Inflammatory macrophage treated with lipopolysaccharide for 4 hours (primary cell): ENCODE data around the gene COA8.
"Not testable (repeated sequence)": the region's sequence is repeated elsewhere in the genome, so short reads cannot be mapped to it uniquely, and the experiment has no call there.

Experiments
- DNase-seq: peaks from one replicate; pipeline ENCODE4 v3.0.0-alpha.2; 2020

The COA8 gene

GRCh38 chr14:103562429-103563225 lies at the start of gene COA8, which contains the start of gene BAG5:
COA8 (plus strand) TSS chr14:103562960; CDS start chr14:103563002, 42 bp downstream.
BAG5 (minus strand) TSS chr14:103562657; CDS start chr14:103561164, 1,493 bp downstream.
- peak; percentile 81 for DNase-seq

- no peak for DNase-seq
Measured at GRCh38 chr14:103514596-103515421, 48.0 kb upstream of the COA8 start.

DNA sequence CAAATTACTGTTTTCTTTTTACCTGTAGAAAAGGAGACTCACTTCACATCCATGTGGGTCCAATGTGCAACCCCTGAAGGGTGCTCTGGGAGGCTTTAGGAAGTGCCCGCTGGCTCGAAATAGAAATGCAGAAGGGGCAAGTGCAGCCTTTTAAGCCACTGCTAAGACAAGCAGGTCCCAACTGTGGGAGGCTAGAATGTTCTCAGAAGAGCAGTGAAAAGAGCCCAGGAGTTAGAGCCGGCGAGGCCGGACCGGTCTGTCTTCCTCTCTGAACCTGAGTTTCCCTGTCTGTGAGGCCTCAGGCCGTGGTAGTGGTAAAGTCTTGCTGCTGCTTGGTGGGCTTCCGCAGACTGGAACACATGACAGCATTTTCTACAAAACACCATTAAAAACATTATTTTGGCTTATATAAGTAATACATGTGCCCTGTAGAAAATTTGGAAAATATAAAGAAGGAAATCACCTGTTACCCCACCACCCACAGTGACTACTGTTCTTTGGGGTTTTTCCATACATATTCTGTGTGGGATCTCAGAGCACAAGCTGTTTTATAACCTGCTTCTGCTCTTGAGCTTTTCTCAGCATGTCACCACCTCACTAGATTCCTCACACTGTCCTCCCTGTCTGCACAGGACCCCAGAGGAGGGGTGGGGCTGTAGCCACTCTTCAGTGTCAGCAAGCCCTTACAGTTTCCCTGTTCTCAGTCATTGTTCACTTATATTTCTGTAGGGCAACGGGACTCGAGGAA lies 46.2 kb upstream of the COA8 start:
- no peak for DNase-seq

DNA sequence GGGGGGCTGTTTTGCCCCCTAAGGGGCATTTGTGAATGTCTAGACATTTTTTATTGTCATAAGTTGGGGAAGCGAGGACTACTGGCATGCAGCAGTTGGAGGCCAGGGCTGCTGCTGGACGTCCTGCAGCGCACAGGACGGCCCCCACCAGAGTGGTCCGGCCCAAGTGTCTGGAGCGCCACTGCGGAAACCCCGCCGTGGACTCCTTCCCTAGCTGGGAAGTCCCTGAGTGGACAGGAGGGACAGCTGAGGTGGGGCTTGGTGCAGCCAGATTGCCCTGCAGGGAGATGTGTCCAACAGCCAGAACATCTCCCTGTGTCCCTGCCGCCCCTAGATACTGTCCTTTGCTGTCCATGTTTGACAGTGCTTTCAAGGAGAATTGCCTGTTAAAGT lies 45.6 kb upstream of the COA8 start:
- DNase-seq, result no peak

DNA sequence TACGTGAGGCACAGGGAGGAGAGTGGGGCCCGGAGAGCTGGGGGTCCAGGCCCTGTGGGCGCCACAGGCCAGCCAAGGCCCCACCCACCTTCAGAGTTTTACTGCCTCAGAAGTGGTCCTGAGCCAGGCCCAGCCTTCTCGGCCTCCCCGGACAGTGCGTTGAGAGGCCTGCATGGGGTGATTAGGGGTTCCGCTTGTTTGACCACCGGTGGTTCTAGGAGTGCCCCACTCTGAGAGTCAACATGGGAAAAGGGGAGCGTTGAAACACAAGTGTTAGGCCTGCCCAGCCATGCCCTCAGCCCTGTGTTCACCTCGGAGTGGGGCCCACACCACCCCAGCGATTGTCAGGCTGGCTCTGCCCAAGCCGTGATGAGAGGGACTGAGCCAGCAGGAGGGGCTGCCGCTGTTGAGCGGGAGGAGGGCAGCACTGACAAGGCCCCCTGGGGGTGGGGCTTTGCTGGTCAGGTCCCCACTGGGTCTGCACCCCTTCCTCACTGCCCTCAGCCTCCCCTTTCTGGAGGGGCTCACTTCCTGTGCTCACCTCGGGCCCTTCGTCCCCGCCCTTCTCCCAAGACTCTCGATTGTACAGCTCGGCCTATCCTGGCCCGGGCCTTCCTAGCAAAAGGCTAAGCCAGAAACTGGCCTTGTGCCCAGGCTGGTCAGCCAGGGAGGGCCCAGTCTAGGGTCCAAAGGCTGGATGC lies 44.9 kb upstream of the COA8 start:
- DNase-seq, result no peak

DNA sequence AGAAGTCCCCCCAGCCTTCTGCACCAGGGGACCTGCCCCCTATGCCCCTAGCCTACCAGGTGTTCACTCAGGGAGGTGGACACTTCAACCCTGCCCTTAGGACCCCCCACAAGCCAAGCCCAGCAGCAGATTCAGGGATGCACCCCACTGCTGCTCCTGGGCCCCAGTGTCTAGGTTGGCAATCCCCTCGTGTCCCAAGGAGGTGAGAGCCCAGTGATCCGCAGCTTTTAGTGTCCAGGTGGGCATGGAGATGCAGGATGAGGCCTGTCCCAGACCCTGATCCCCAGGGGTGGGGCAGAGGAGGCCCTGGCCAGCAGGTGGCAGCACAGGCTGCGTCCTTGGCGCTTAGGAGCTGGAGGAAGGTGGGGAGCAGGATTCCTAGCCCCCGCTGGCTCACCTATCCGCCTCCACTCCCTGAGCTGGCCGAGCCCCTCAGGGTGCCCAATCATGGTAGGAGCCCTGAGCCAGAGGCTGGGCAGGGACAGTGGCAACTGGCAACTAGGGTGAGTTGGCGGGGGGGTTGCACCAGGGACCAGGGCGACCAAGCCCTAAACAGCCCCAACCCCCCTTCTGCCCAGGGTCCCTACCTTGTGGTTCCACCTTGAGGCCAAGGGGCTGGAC lies 44.2 kb upstream of the COA8 start:
- DNase-seq, result peak; percentile 36

GRCh38 chr14:103519043-103519836 lies 43.5 kb upstream of the COA8 start:
- DNase-seq, result no peak

- no peak for DNase-seq
Measured at GRCh38 chr14:103519837-103520212, 42.9 kb upstream of the COA8 start.

GRCh38 chr14:103520269-103520656 lies 42.5 kb upstream of the COA8 start:
- DNase-seq, result no peak

DNA sequence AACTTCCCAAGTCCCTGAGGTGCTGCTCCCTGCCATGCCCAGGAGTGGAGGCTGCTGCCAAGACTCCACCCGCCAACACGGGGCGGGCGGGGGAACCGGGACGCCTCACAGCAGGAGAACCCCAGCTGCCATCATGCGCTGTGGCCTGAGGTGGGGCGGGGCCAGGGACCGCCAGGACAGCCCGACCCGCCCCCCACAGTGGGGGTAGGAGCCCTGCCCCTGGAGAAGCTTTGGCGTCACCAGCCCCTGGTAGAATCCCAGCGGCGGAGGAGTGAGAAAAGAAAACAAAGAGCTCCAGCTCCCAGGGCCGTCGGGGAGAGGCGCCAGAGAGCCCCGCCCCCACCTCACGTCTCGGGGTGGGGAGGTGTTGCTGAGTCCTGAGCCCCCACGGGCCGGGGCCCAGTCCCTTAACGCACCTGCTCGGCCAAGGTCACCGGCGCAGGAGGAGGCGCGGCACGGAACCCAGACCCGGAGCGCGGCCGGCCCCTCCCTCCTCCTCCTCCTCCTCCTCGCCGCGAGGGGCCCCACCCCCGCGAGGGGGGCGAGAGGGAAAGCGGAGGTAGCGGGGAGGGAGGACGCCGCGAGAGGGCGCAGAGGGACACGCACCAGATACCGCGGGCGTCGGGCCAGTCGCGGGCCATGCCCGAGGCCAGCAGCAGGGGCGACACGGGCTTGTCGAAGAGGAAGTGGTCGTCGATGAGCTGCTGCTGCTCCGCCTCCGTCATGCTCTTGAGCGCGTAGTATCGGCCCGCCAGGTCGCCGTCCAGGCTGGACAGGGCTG lies 41.9 kb upstream of the COA8 start:
- DNase-seq, result peak; percentile 85

- DNase-seq, result no peak
Measured at GRCh38 chr14:103521438-103521950, 41.3 kb upstream of the COA8 start.

DNA sequence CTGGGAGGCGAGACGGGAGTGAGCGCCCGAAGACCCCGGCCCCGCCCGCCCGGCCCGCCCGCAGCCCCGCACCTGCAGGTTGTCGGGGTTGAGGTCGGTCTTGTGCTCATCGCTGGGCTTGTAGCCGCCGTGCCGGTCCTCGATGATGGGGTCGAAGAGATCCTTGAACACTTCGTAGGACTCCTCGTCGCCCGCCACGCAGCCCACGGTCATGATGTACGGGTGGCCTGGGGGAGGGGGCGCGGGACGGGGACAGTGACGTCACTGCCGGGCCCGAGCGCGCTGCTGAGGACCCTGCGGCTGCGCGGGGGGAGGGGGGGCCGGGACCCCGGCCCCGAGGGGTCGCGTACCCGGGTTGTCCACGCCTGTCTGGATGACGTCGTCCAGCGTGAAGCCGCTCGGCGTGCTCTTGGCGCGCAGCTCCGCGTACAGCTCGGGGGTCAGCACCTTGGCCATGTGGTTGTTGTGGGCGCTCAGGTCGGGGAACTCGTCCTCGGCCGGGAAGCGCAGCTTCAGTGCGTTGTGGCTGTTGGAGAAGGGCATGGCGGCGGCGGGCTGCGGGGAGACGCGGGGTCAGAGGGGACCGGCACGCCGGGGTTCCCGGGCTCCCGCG lies 40.7 kb upstream of the COA8 start:
- DNase-seq, result no peak

DNA sequence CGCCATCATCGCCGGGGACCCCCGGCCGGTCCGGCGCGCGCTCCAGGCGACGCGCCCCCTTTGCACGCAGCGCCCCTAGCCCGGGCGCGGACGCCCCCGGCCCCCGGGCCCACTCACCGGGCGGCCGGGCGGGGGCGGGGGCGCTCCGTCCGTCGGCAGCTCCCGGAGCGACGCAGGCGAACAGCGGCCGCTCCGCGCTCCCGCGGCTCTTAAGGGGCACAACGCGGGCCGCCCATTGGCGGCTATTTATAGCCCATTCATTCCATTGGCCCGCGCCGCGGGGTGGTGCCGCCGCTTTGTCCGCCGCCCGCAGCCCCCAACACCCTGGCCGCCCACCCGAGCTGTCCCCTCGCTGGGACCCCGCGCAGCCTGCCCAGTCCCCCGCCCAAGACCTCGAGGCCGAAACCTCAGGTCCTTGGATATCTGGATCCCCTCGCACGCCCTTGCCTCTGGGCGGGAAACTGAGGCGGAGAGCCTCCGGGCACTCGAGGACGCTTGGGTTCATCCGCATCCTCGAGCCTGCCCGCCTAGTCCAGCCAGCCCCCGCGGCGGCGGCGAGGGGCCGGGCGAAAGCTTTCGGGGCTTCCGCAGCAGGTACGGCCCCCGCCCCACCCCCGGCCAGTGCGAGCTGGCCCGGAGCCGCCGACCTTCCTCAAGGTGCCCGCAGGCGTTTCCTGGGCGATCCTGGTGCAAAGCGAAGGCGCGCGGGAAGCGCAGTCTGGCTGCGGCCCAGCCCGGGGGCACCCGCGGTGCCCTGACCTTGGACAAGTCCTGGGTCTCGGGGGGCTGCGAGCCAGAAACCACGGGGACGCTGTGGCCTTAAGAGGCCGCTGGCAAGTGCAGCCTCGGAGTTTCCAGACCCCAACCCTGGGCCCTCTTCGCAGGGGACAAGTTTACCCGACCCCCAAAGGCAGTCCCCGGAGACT lies 39.8 kb upstream of the COA8 start, which contains the start of gene CKB:
TSS of gene CKB (minus strand) at position 182 of the 926 bp plus-strand sequence. CDS start 337 bp downstream, outside the sequence.
- DNase-seq, result peak; percentile 65

DNA sequence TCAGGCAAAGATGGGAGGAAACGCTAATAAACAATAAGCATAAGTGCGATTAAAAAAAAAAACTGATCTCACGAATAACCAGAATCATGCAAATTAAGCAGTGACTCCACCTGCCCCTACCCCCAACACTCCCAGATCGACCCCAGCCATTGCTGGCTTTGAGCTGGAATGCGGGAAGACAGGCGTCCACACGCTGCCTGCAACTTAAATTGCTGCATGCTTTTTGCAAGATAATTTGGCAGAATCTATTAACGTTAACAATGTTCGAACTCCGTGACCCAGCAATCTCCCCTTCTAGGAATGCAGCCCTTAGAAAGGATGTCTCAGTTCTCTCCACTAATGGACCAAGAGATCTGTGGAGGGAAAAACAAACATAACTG lies 39.2 kb upstream of the COA8 start:
- DNase-seq, result no peak

GRCh38 chr14:103524002-103524935 lies 38.5 kb upstream of the COA8 start:
- no peak for DNase-seq

- not testable (repeated sequence) for DNase-seq
Measured at GRCh38 chr14:103525430-103526246, 37.1 kb upstream of the COA8 start.
